T-helper 22 cell (primary cell): ENCODE data around the gene GMPPA.

Experiments used
- DNase-seq: peaks from one replicate; pipeline ENCODE4 v3.0.0-alpha.2; 2020; ENCODE audit warnings: low read depth

Gene GMPPA

DNA sequence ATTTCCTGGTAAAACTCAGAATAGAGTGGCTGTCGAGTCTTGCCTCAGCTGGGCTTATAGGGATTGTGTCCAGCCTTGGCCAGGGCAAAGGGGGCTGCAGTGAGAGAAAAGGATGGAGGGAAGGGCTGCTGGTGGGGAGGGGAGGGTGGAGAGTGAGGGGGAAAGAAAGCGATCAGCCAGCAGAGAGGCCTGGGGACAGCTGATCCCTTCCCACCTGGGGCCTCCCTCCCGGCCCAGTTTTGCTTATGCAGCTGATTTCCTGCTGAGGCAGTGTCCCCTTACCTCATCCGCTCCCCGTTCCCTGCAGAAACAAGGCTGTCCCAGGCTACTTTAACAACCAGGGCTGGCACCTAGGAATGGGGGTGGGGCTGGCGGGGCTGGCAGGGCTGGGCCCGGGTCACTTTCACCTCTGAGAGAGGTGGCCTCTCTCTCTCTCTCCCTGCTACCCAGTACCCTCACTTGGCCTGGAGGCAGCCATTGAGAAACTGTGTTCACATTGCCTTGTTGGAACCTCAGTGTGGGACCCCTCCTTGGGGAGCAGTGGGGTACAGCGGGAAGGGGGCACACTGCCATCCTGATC is 12.2 kb upstream of the GMPPA start:
- DNase-seq = no peak

DNA sequence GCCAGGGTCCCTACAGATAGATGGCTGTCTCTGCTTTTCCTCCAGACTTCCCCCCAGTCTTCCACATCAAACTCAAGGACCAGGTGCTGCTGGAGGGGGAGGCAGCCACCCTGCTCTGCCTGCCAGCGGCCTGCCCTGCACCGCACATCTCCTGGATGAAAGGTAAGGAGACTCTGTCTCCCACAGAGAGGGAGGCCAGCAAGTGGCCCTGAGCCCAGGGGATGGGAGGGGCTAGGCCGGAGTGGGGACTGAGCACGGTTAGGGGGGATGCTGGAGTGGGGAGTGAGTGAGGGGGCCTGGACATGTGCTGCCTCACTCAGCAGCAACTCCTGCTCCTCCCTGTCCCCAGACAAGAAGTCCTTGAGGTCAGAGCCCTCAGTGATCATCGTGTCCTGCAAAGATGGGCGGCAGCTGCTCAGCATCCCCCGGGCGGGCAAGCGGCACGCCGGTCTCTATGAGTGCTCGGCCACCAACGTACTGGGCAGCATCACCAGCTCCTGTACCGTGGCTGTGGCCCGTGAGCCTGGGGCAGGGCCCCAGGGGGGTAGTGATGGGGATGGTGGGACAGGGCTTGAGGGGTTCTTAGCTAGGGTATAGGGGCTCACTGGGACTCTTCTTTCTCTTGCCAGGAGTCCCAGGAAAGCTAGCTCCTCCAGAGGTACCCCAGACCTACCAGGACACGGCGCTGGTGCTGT is 10.4 kb upstream of the GMPPA start:
- no peak for DNase-seq

- DNase-seq = no peak
These were observed 9.9 kb upstream of the GMPPA start for GRCh38 chr2:219488844-219489194.

DNA sequence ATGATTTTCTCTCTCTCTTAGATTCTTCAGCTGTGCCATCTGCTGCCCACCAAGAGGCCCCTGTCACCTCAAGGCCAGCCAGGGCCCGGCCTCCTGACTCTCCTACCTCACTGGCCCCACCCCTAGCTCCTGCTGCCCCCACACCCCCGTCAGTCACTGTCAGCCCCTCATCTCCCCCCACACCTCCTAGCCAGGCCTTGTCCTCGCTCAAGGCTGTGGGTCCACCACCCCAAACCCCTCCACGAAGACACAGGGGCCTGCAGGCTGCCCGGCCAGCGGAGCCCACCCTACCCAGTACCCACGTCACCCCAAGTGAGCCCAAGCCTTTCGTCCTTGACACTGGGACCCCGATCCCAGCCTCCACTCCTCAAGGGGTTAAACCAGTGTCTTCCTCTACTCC is 9.4 kb upstream of the GMPPA start:
- DNase-seq = no peak

DNA sequence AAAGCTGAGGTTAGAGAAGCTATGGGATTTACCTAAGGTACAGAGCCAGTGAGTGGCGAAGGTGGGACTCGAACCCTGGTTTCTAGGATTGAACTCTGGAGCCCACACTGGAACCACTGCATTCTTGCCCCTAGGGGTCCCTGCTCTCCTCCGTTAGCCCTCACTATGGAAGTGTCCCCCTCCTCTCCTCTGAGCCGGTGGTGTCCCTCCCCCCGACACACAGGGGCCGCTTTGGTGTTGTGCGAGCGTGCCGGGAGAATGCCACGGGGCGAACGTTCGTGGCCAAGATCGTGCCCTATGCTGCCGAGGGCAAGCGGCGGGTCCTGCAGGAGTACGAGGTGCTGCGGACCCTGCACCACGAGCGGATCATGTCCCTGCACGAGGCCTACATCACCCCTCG is 8.5 kb upstream of the GMPPA start:
- no peak for DNase-seq

- no peak for DNase-seq
These were observed 8.0 kb upstream of the GMPPA start for GRCh38 chr2:219490600-219491130.

GRCh38 chr2:219491278-219491963 is 7.3 kb upstream of the GMPPA start:
- no peak for DNase-seq

DNA sequence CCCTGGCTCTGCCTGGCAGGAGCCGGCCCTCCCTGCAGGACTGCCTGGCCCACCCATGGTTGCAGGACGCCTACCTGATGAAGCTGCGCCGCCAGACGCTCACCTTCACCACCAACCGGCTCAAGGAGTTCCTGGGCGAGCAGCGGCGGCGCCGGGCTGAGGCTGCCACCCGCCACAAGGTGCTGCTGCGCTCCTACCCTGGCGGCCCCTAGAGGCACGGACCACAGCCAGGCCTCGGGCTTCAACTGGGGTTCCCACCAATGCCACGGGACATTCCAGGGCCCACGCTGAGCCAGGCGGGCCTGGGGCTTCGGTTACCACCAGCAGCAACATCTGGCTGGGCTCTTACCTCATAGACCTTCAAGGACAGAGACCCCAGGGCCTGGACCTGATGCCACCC is 6.1 kb upstream of the GMPPA start:
- no peak for DNase-seq

- DNase-seq = no peak
These were observed 5.6 kb upstream of the GMPPA start for GRCh38 chr2:219493086-219493485.

- no peak for DNase-seq
These were observed 3.6 kb upstream of the GMPPA start for GRCh38 chr2:219494952-219495530.

DNA sequence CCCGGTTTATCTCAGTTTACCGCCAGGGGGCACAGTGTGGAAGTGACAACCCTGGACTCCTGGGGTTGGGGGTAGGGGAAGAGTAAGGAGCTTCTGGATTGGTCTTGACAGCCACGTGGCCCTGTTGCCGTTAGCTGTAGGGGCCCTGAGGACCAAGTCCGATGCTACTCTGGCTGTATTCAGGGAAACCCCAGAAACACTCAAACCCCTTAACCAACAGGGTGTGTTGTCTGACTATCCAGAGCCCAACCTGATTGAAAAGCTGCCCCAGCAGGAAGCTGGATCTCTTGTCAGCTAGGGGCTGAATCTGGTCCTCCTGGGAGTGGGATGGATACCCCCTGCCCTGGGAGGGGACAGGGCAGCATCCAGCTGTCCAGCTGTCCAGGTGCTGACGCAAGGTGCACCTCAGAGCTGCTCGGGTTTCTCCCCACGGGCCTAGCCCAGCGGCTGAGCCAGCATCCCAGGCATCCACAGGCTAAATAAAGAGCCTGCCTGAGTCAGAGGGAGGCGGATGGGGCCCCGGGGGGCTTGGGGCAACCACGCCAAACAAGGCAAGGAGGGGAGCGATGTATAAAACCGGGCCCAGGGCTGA is 3.1 kb upstream of the GMPPA start:
- DNase-seq = peak; percentile 24

GRCh38 chr2:219496247-219496824 is 2.4 kb upstream of the GMPPA start:
- no peak for DNase-seq

DNA sequence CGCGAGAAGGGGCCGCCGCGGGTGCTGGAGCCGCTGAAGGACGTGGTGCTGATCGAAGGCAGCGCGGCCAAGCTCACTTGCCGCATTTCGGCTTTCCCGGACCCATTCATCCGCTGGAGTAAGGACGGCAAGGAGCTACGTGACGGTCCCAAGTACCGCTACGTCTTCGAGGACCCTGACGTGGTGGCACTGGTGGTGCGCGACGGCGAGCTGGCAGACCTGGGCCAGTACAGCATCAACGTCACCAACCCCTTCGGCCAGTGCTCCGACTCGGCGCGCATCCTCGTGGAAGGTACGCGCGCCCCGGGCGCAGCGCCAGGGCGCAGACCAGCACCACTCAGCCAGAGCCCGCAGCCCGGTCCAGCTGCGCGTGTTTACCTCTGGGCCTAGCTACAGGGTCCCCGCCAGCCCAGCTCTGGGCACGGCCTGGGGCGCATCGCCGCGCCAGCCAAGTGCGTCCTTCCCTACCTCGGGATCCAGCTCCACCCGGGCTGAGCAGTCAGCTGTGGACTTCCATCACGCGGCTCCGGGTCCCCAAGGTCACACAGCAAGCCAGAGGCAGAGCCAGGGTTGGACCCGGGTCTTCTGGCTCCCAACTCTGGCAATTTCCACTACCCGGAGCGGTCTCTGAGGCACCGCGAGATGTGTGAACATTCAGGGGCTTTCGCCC is 1.7 kb upstream of the GMPPA start:
- no peak for DNase-seq

DNA sequence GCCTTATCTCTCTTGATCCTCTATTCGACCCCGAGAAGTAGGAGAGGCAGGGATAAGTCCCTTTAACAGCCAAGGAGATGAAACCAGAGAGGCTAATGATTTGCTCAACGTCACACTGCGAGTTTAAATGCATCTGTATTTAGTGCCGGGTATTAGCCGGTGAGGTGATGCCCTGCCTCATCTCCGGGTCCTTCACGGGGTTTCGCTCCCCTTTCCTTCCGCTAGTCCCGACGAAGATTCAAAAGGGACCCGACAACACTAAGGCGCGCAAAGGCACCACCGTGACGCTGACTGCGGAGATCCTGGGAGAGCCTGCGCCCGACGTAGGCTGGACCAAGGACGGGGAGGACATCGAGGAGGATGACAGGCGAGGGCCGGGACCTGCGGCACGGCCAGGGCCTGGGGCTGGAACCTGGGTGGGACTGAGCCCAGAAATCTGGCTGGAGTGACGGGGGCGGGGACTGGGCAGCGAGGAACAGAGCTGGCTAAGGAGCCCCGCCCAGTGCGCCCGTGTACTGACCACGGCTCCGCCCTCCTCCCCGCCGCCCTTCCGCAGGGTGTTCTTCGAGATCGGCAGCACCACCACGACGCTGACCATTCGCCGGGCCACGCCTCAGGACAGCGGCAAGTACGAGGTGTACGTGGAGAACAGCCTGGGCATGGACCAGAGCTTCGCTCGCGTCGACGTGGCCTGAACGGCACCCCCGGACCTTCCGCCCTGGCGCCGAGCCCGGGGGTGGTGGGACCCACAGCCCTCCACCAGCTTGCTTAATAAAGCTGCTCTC is 1.0 kb upstream of the GMPPA start:
- no peak for DNase-seq

DNA sequence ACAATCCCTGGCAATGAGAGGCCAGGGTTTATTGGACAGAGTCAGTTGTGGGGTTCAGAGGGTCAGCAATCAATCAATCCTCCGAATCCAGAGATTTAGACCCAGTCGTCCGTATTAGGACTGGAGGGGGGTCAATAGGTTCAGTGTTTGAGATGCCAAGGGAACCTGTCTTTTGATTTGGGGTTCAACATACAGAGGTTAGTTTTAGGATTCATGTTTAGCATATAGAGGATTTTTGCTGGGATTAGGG is 292 bp downstream of the GMPPA start:
- DNase-seq = no peak

- DNase-seq = no peak
These were observed 864 bp downstream of the GMPPA start for GRCh38 chr2:219499555-219499954.

- DNase-seq = no peak
These were observed 1.4 kb downstream of the GMPPA start for GRCh38 chr2:219500135-219500534.

DNA sequence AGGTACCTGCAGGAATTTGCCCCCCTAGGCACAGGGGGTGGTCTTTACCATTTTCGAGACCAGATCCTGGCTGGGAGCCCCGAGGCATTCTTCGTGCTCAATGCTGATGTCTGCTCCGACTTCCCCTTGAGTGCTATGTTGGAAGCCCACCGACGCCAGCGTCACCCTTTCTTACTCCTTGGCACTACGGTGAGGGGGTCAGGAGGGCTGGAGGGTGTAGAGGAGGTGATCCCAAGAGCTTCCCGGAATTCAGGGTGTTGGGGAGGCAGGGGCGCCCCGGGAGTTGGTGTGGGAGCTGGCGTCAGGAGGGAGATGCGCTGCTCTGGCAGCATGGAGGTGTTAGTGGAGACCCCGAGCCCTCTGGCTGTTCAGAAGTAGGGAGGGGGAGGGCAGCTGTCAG is 3.2 kb downstream of the GMPPA start:
- DNase-seq = no peak

DNA sequence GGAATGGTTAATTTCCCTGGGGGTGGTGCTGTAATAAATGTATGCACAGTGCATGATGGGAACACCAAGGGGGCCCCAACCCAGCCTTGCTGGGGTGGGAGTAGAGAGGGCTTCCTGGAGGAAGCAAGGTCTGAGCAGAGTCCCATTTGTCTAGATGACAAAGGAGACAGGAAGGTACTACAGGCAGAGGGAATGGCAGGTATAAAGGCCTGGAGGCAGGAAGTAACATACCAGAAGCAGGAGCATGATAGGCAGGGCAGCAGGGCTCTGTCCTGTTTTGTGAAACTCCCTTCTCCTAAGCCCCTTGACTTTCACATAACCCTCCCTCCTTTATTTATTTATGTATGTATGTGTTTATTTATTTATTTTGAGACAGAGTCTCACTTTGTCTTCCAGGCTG is 3.9 kb downstream of the GMPPA start:
- no peak for DNase-seq

- no peak for DNase-seq
These were observed 6.9 kb downstream of the GMPPA start for GRCh38 chr2:219505585-219505984.

- DNase-seq = no peak
These were observed 7.6 kb downstream of the GMPPA start for GRCh38 chr2:219506153-219506801.
